K562 (cell line): ENCODE measurements around the gene SCPEP1. TPM values are rescaled to one million over a fixed set of nuclear protein-coding genes. Genes with fewer than 3 reads are reported as not detected.

Experiments used
- ATF7 ChIP-seq: fragments of 450-650 bp; IDR thresholded peaks from 2 replicates; pipeline ENCODE4 v1.7.1; 2014; ENCODE audit warnings: mild to moderate bottlenecking, moderate library complexity
- DACH1 ChIP-seq: fragments of 450-650 bp; IDR thresholded peaks from 2 replicates; pipeline ENCODE4 v1.6.1; 2018; ENCODE audit not compliant: partially characterized antibody
- HNRNPH1 ChIP-seq: fragments of 200-400 bp; formaldehyde crosslinking; optimal IDR thresholded peaks from 2 replicates; pipeline ENCODE3; 2017; ENCODE audit warnings: low read depth, mild to moderate bottlenecking, low read length, moderate library complexity
- PCBP1 ChIP-seq: fragments of 200-400 bp; formaldehyde crosslinking; IDR thresholded peaks from 2 replicates; pipeline ENCODE4 v1.6.1; 2018; ENCODE audit warnings: mild to moderate bottlenecking, low read depth, low read length; ENCODE audit not compliant: poor library complexity, severe bottlenecking
- RBM14 ChIP-seq: fragments of 200-400 bp; formaldehyde crosslinking; IDR thresholded peaks from 2 replicates; pipeline ENCODE4 v1.6.1; 2018; ENCODE audit warnings: low read depth, mild to moderate bottlenecking, low read length, moderate library complexity, borderline replicate concordance; ENCODE audit not compliant: insufficient read depth
- TAL1 ChIP-seq: fragments of 450-650 bp; IDR thresholded peaks from 2 replicates; pipeline ENCODE4 v1.6.1; 2016; ENCODE audit warnings: mild to moderate bottlenecking
- TEAD2 ChIP-seq: fragments of 450-650 bp; IDR thresholded peaks from 2 replicates; pipeline ENCODE4 v1.6.1; 2016; ENCODE audit warnings: missing genetic modification characterization, control low read depth, missing compliant biosample characterization
- ZFPM2 ChIP-seq: fragments of 250-450 bp; sonication (Bioruptor Pico); IDR thresholded peaks from 2 replicates; pipeline ENCODE4 v1.5.1; 2022; ENCODE audit warnings: mild to moderate bottlenecking
- polyA plus RNA-seq, 8 experiments: library from polyadenylated mRNA; depleted of rRNA in 4 of 8; stranded (reverse) in 5 of 8; unstranded in 3 of 8; fragments of >200 nt; fragmentation: Nextera tagmentation in 2 of 8; fragmentation: Illumina TruSeq in 1 of 8; extraction: Ambion mirVana in 2 of 8; extraction: Trizol in 1 of 8; gene quantifications; 2 replicates each; pipeline versions ENCODE4 v1.2.1 to v1.2.3, GENCODE V29; 2011 to 2014; ENCODE audit warnings: inconsistent platforms in 1 of 8, missing spikeins in 1 of 8
- total RNA-seq, 7 experiments: library from RNA; depleted of rRNA in 6 of 7; stranded (reverse); fragments of >200 nt in 6 of 7; fragmentation: Illumina TruSeq in 2 of 7; extraction: Trizol in 2 of 7; gene quantifications; 2 replicates each; pipeline versions ENCODE4 v1.2.1 to v1.2.3, GENCODE V29; 2011 to 2021; ENCODE audit warnings: low replicate concordance in 1 of 7
- TF ChIP-seq, protein P1 (sequence below): fragments of 450-650 bp; IDR thresholded peaks from 2 replicates; pipeline ENCODE4 v1.6.1; 2016; ENCODE audit warnings: mild to moderate bottlenecking
- TF ChIP-seq, protein P2 (sequence below): sonication (generic); IDR thresholded peaks from 2 replicates; pipeline ENCODE4 v1.6.1; 2016
- TF ChIP-seq, protein P3 (sequence below): fragments of 250-450 bp; sonication (Bioruptor Pico); IDR thresholded peaks from 2 replicates; pipeline ENCODE4 v1.8.0; 2021; ENCODE audit warnings: mild to moderate bottlenecking, moderate library complexity
- TF ChIP-seq, protein P4 (sequence below): IDR thresholded peaks from 3 replicates; pipeline ENCODE4 v1.6.1; 2011; ENCODE audit warnings: borderline replicate concordance, mild to moderate bottlenecking, moderate library complexity; ENCODE audit not compliant: insufficient read length; ENCODE audit errors: extremely low read depth

The SCPEP1 gene
- total and polyA plus RNA-seq, 9 of the 15 experiments (the other 6 are each of a cell fraction or from before 2014, with no cell fraction given): 5.1 to 14.8 (median 7.2) TPM

DNA sequence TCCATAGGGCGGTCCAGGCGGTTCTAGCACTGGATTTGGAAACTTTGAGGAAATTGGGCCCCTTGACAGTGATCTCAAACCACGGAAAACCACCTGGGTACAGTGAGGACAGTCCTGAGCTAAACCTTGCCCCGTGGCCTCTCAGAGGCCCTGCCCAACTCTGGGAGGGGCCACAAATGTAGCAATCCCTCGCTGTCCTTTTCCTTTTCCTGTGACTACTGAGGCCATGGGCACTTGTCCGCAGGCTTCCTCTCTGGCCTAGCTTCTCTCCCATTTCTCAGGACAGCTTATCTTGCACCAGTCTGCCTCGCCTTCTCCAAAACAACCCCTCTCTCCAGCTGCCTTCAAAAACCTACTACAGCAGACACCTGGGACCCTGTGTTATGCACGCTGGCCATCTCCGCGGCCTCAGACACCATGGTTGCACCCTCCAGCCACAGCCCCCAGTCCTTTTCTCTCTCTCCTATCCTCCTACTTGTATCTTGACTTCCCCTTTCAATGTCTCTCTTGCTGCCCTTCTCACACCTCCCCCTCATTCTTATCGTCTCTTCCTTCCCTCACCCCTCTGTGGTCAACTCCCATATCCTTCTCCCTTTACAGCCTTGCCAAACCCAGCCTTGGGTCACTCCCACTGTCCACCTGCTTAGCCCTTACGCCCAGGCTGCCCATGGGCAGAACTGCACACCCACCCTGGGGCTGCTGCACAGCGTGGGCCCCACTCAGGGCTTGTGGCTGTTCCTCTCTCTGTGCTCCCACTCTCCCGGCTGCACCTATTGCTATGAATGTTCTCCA lies 7.6 kb downstream of the SCPEP1 start (continued):
- TF ChIP-seq, protein P1, sequence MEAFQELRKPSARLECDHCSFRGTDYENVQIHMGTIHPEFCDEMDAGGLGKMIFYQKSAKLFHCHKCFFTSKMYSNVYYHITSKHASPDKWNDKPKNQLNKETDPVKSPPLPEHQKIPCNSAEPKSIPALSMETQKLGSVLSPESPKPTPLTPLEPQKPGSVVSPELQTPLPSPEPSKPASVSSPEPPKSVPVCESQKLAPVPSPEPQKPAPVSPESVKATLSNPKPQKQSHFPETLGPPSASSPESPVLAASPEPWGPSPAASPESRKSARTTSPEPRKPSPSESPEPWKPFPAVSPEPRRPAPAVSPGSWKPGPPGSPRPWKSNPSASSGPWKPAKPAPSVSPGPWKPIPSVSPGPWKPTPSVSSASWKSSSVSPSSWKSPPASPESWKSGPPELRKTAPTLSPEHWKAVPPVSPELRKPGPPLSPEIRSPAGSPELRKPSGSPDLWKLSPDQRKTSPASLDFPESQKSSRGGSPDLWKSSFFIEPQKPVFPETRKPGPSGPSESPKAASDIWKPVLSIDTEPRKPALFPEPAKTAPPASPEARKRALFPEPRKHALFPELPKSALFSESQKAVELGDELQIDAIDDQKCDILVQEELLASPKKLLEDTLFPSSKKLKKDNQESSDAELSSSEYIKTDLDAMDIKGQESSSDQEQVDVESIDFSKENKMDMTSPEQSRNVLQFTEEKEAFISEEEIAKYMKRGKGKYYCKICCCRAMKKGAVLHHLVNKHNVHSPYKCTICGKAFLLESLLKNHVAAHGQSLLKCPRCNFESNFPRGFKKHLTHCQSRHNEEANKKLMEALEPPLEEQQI: no peak
- TF ChIP-seq RBM14: no peak
- TF ChIP-seq, protein P2, sequence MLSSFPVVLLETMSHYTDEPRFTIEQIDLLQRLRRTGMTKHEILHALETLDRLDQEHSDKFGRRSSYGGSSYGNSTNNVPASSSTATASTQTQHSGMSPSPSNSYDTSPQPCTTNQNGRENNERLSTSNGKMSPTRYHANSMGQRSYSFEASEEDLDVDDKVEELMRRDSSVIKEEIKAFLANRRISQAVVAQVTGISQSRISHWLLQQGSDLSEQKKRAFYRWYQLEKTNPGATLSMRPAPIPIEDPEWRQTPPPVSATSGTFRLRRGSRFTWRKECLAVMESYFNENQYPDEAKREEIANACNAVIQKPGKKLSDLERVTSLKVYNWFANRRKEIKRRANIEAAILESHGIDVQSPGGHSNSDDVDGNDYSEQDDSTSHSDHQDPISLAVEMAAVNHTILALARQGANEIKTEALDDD: no peak
- TF ChIP-seq ZFPM2 (CRISPR knock-in tag): no peak
- TF ChIP-seq PCBP1: no peak
- TF ChIP-seq TEAD2: no peak
- TF ChIP-seq TAL1: peak; percentile 72
- TF ChIP-seq, protein P3, sequence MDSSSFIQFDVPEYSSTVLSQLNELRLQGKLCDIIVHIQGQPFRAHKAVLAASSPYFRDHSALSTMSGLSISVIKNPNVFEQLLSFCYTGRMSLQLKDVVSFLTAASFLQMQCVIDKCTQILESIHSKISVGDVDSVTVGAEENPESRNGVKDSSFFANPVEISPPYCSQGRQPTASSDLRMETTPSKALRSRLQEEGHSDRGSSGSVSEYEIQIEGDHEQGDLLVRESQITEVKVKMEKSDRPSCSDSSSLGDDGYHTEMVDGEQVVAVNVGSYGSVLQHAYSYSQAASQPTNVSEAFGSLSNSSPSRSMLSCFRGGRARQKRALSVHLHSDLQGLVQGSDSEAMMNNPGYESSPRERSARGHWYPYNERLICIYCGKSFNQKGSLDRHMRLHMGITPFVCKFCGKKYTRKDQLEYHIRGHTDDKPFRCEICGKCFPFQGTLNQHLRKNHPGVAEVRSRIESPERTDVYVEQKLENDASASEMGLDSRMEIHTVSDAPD (CRISPR knock-in tag): no peak
- TF ChIP-seq ATF7: peak; percentile 53
- TF ChIP-seq HNRNPH1: no peak
- TF ChIP-seq DACH1: no peak
- TF ChIP-seq, protein P4, sequence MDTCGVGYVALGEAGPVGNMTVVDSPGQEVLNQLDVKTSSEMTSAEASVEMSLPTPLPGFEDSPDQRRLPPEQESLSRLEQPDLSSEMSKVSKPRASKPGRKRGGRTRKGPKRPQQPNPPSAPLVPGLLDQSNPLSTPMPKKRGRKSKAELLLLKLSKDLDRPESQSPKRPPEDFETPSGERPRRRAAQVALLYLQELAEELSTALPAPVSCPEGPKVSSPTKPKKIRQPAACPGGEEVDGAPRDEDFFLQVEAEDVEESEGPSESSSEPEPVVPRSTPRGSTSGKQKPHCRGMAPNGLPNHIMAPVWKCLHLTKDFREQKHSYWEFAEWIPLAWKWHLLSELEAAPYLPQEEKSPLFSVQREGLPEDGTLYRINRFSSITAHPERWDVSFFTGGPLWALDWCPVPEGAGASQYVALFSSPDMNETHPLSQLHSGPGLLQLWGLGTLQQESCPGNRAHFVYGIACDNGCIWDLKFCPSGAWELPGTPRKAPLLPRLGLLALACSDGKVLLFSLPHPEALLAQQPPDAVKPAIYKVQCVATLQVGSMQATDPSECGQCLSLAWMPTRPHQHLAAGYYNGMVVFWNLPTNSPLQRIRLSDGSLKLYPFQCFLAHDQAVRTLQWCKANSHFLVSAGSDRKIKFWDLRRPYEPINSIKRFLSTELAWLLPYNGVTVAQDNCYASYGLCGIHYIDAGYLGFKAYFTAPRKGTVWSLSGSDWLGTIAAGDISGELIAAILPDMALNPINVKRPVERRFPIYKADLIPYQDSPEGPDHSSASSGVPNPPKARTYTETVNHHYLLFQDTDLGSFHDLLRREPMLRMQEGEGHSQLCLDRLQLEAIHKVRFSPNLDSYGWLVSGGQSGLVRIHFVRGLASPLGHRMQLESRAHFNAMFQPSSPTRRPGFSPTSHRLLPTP: no peak
